BJ (cell line): ENCODE data around the gene ERICH6. TPM values are rescaled to one million over a fixed set of nuclear protein-coding genes. Genes with fewer than 3 reads are reported as not detected.

Experiments used
- CTCF ChIA-PET: fragments of 350-600 bp; formaldehyde crosslinking; extraction: SDS; loops from one replicate; lab custom pipeline; 2021; ENCODE audit warnings: antibody characterized with exemption, inconsistent platforms; lab: Yijun Ruan, JAX
- POLR2A ChIA-PET: fragments of 300-600 bp; sonication (Branson Sonifier 250); formaldehyde crosslinking; extraction: SDS; loops from one replicate; lab custom pipeline; 2021; ENCODE audit warnings: antibody characterized with exemption; lab: Charles Lee
- DNase-seq: peaks from one replicate; pipeline ENCODE4 v3.0.0-alpha.2; 2011; ENCODE audit warnings: low read depth
- H3K27me3 ChIP-seq: 2 replicates; pipeline ENCODE4 v1.6.0; 2011; ENCODE audit warnings: low read length; ENCODE audit not compliant: control insufficient read depth, insufficient read depth
- H3K36me3 ChIP-seq: 2 replicates; pipeline ENCODE4 v1.5.1; 2011; ENCODE audit warnings: low read length; ENCODE audit not compliant: control insufficient read depth, insufficient read depth
- H3K4me3 ChIP-seq: 2 replicates; pipeline ENCODE4 v1.5.1; 2011; ENCODE audit warnings: low read depth, mild to moderate bottlenecking, control low read depth, low read length
- CTCF ChIP-seq: IDR thresholded peaks from 2 replicates; pipeline ENCODE4 v1.5.1; 2011; ENCODE audit warnings: low read depth, mild to moderate bottlenecking, control low read depth, inconsistent platforms, low read length, moderate library complexity; ENCODE audit not compliant: insufficient read depth
- polyA minus RNA-seq: library from RNA; depleted of rRNA, polyadenylated mRNA; stranded (reverse); fragments of >200 nt; gene quantifications from 2 replicates; pipeline ENCODE4 v1.2.3, GENCODE V29; 2011; rRNA and poly(A)+ RNA removed
- polyA plus RNA-seq: library from polyadenylated mRNA; depleted of rRNA; stranded (reverse); fragments of >200 nt; gene quantifications from 2 replicates; pipeline ENCODE4 v1.2.3, GENCODE V29; 2011; rRNA removed

Gene ERICH6
- not detected in 2 replicates for polyA plus RNA-seq
- 0.09 TPM in 1 of 2 replicates, not detected in the other for polyA minus RNA-seq

- TF ChIP-seq CTCF: no peak
- ChIA-PET POLR2A (no interaction called here), CTCF (interaction anchor here (1.0 to 6.6 kb wide), 2 partner anchors 18 to 71 kb away, joined by 3 to 27 read pairs; no protein-coding TSS in a partner anchor)
- H3K4me3 ChIP-seq: peak within 1 kb of the TSS; percentile 54
- peak; percentile 44 for DNase-seq
- H3K36me3 ChIP-seq: no peaks in the 10 kb centered on the region
- H3K27me3 ChIP-seq: no peaks in the 10 kb centered on the region
These were observed at the start of gene ERICH6 for GRCh38 chr3:150703756-150704344. ERICH6 (minus strand) TSS chr3:150703920; CDS start chr3:150703898, 22 bp downstream.

GRCh38 chr3:150751781-150752263 lies 48.1 kb upstream of the ERICH6 start:
- DNase-seq: no peak
- Histone ChIP-seq H3K27me3 (no peaks in the 10 kb centered on the region), H3K36me3 (peaks cover 3% of the 10 kb centered on the region; the same call in 1 of the 2 replicates), H3K4me3 (no peak overlapping the region)
- no peak for TF ChIP-seq CTCF
- CTCF ChIA-PET: no interaction called here
- POLR2A ChIA-PET: no interaction called here

GRCh38 chr3:150749255-150749654 lies 45.5 kb upstream of the ERICH6 start:
- peaks cover 1% of the 10 kb centered on the region; the same call in 1 of the 2 replicates for H3K36me3 ChIP-seq
- no peak for TF ChIP-seq CTCF
- H3K4me3 ChIP-seq: no peak overlapping the region
- DNase-seq: no peak
- CTCF ChIA-PET: no interaction called here
- H3K27me3 ChIP-seq: no peaks in the 10 kb centered on the region
- POLR2A ChIA-PET: no interaction called here

- Histone ChIP-seq H3K36me3 (peaks cover 1% of the 10 kb centered on the region; the same call in 1 of the 2 replicates), H3K27me3 (no peaks in the 10 kb centered on the region), H3K4me3 (no peak overlapping the region)
- ChIA-PET POLR2A (no interaction called here), CTCF (interaction anchor here (1.2 kb wide), 1 partner anchor 39 kb away, joined by 3 read pairs; no protein-coding TSS in a partner anchor)
- DNase-seq: no peak
- no peak for TF ChIP-seq CTCF
These were observed 44.9 kb upstream of the ERICH6 start for GRCh38 chr3:150748684-150749047.

- POLR2A ChIA-PET: no interaction called here
- DNase-seq: no peak
- no peaks in the 10 kb centered on the region for H3K27me3 ChIP-seq
- H3K4me3 ChIP-seq: no peak overlapping the region
- CTCF ChIA-PET: interaction anchor here (1.2 kb wide), 1 partner anchor 40 kb away, joined by 3 read pairs; no protein-coding TSS in a partner anchor
- H3K36me3 ChIP-seq: peaks cover under 1% of the 10 kb centered on the region; the same call in 1 of the 2 replicates
- TF ChIP-seq CTCF: no peak
These were observed 44.4 kb upstream of the ERICH6 start for GRCh38 chr3:150747886-150748683.
